ENCODE data around the gene MEGF9.

DNA sequence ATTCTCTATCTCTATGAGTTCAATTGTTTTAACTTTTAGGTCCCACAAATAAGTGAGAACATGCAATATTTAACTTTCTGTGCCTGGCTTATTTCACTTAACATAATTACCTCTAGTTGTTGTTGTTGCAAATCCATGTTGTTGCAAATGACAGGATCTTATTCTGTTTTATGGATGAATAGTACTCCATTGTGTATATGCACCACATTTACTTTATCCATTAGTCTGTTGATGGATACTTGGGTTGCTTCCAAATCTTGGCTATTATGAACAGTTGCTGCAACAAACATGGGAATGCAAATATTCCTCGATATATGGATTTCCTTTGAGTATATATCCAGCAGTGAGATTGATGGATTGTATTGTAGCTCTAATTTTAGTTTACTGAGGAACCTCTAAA is 36.3 kb downstream of the MEGF9 start:
- TF ChIP-seq, protein P1, sequence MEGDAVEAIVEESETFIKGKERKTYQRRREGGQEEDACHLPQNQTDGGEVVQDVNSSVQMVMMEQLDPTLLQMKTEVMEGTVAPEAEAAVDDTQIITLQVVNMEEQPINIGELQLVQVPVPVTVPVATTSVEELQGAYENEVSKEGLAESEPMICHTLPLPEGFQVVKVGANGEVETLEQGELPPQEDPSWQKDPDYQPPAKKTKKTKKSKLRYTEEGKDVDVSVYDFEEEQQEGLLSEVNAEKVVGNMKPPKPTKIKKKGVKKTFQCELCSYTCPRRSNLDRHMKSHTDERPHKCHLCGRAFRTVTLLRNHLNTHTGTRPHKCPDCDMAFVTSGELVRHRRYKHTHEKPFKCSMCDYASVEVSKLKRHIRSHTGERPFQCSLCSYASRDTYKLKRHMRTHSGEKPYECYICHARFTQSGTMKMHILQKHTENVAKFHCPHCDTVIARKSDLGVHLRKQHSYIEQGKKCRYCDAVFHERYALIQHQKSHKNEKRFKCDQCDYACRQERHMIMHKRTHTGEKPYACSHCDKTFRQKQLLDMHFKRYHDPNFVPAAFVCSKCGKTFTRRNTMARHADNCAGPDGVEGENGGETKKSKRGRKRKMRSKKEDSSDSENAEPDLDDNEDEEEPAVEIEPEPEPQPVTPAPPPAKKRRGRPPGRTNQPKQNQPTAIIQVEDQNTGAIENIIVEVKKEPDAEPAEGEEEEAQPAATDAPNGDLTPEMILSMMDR (IDR thresholded peaks at IDR 0.05): no peak
- no peak for TF ChIP-seq FOXJ3 (CRISPR knock-in tag; IDR thresholded peaks at IDR 0.05)

Data from SK-N-SH (cell line).